GM12878 (cell line): Measurements from ENCODE around the gene PDZD2. TPM values are rescaled to one million over a fixed set of nuclear protein-coding genes. Genes with fewer than 3 reads are reported as not detected.

Source experiments
- ATAC-seq: fragments of 200-7000 bp; cut with Tn5 transposase; 3 replicates; pipeline ENCODE4 v1.9.1; 2020; ENCODE audit warnings: mild to moderate bottlenecking, moderate library complexity
- BruUV-seq: library from RNA; stranded (reverse); fragments of 400-500 nt; replicated peaks from 2 replicates; lab custom pipeline; 2021; lab: Mats Ljungman, UMichigan
- CTCF ChIA-PET: fragments of 300-600 bp; sonication (Branson Sonifier 250); formaldehyde crosslinking; extraction: SDS; loops from one replicate; lab custom pipeline; 2021; ENCODE audit warnings: inconsistent platforms; lab: Yijun Ruan, JAX
- POLR2A ChIA-PET: fragments of 350-600 bp; formaldehyde crosslinking; extraction: SDS; loops from one replicate; lab custom pipeline; 2021; ENCODE audit warnings: inconsistent platforms; lab: Charles Lee
- RAD21 ChIA-PET: fragments of 300-600 bp; sonication (Branson Sonifier 250); formaldehyde crosslinking; loops from one replicate; lab custom pipeline; 2023; ENCODE audit warnings: antibody characterized with exemption; ENCODE audit not compliant: unreplicated experiment; lab: Charles Lee
- SMC1A ChIA-PET: fragments of 300-600 bp; sonication (Branson Sonifier 250); formaldehyde crosslinking; loops from one replicate; lab custom pipeline; 2023; ENCODE audit not compliant: unreplicated experiment, uncharacterized antibody; lab: Charles Lee
- DNase-seq: peaks from one replicate; pipeline ENCODE4 v3.0.0-alpha.2; 2011; ENCODE audit warnings: low read depth, low spot score
- FAIRE-seq: peaks from 3 replicates; lab custom pipeline; 2011; peaks lifted over from hg19 to GRCh38; lab: Jason Lieb, UNC
- H2AFZ ChIP-seq: 2 replicates; pipeline ENCODE4 v1.6.0; 2011; ENCODE audit warnings: low read depth, low read length, control low read depth; ENCODE audit not compliant: control insufficient read depth
- H3K27ac ChIP-seq: 2 replicates; pipeline ENCODE4 v1.5.1; 2011; ENCODE audit warnings: control low read depth; ENCODE audit not compliant: control insufficient read depth, insufficient read depth
- H3K27me3 ChIP-seq, 2 experiments: replicated peaks in 1 of 2; 2 replicates each; pipeline versions ENCODE4 v1.6.0 to v1.6.1; 2011; ENCODE audit warnings: low read length in 1 of 2; ENCODE audit not compliant: control insufficient read depth in 2 of 2, insufficient read depth in 2 of 2
- H3K36me3 ChIP-seq, 2 experiments: 2 replicates each; pipeline ENCODE4 v1.5.1; 2011; ENCODE audit warnings: low read length in 1 of 2; ENCODE audit not compliant: control insufficient read depth in 2 of 2, insufficient read depth in 2 of 2
- H3K4me1 ChIP-seq: 2 replicates; pipeline ENCODE4 v1.6.1; 2011; ENCODE audit warnings: mild to moderate bottlenecking, low read length, moderate library complexity, mixed read lengths; ENCODE audit not compliant: control insufficient read depth, insufficient read depth
- H3K4me2 ChIP-seq: 2 replicates; pipeline ENCODE4 v1.6.0; 2011; ENCODE audit warnings: control low read depth; ENCODE audit not compliant: control insufficient read depth, insufficient read depth
- H3K4me3 ChIP-seq: fragments of 200-600 bp; sonication (generic); 2 replicates; pipeline ENCODE4 v1.5.1; 2016
- H3K79me2 ChIP-seq: 2 replicates; pipeline ENCODE4 v1.6.0; 2011; ENCODE audit warnings: low read length; ENCODE audit not compliant: control insufficient read depth, insufficient read depth
- H3K9ac ChIP-seq: 2 replicates; pipeline ENCODE4 v1.8.0; 2011; ENCODE audit warnings: low read length, control low read depth, mixed read lengths; ENCODE audit not compliant: control insufficient read depth, insufficient read depth
- H3K9me3 ChIP-seq: replicated peaks from 3 replicates; pipeline ENCODE4 v1.5.1; 2011; ENCODE audit warnings: mild to moderate bottlenecking, low read length; ENCODE audit not compliant: control insufficient read depth, insufficient read depth
- H4K20me1 ChIP-seq: 2 replicates; pipeline ENCODE4 v1.6.0; 2011; ENCODE audit not compliant: control insufficient read depth, insufficient read depth
- E2F8 ChIP-seq: fragments of 450-650 bp; IDR thresholded peaks from 2 replicates; pipeline ENCODE4 v1.6.1; 2018; ENCODE audit warnings: mild to moderate bottlenecking, low read depth, moderate library complexity; ENCODE audit not compliant: partially characterized antibody
- FOXK2 ChIP-seq: fragments of 450-650 bp; IDR thresholded peaks from 2 replicates; pipeline ENCODE4 v1.6.1; 2017; ENCODE audit warnings: mild to moderate bottlenecking, moderate library complexity
- GATAD2B ChIP-seq: fragments of 450-650 bp; conservative IDR thresholded peaks from 2 replicates; pipeline ENCODE4 v1.6.1; 2017; ENCODE audit warnings: low read depth, mild to moderate bottlenecking, moderate library complexity
- KDM1A ChIP-seq: fragments of 200-600 bp; sonication (generic); IDR thresholded peaks from 2 replicates; pipeline ENCODE4 v1.6.1; 2016; ENCODE audit warnings: borderline replicate concordance
- PAX8 ChIP-seq: fragments of 450-650 bp; IDR thresholded peaks from 2 replicates; pipeline ENCODE4 v1.6.1; 2017; ENCODE audit warnings: mild to moderate bottlenecking, moderate library complexity
- STAT3 ChIP-seq: IDR thresholded peaks from 2 replicates; pipeline ENCODE4 v1.6.1; 2011; ENCODE audit warnings: low read depth, low read length, improper control_type of control experiment
- ZNF24 ChIP-seq: fragments of 450-650 bp; IDR thresholded peaks from 2 replicates; pipeline ENCODE4 v1.6.1; 2017; ENCODE audit warnings: antibody characterized with exemption, mild to moderate bottlenecking
- WGBS: methylation state at CpG from one replicate; pipeline ENCODE4 v1.1.6; 2016; ENCODE audit warnings: low lambda C conversion rate; ENCODE audit not compliant: insufficient replicate concordance, insufficient coverage; ENCODE audit errors: missing lambda C conversion rate; 5-methylcytosine and 5-hydroxymethylcytosine counted together
- in situ Hi-C: fragments of 300-500 bp; cut with MboI; formaldehyde crosslinking; loops from 9 replicates; pipeline ENCODE4 v1.14.3; 2018; ENCODE audit warnings: mixed read lengths
- intact Hi-C: fragments of 100-400 bp; cut with micrococcal nuclease; formaldehyde crosslinking; loops from one replicate; pipeline ENCODE4 v1.14.2; 2022; ENCODE audit not compliant: unreplicated experiment
- polyA plus RNA-seq, 11 experiments: library from polyadenylated mRNA; depleted of rRNA in 4 of 11; unstranded in 6 of 11; stranded (reverse) in 5 of 11; fragments of >200 nt; fragmentation: Nextera tagmentation in 4 of 11; fragmentation: Illumina TruSeq in 1 of 11; extraction: Ambion mirVana in 4 of 11; extraction: Trizol in 1 of 11; gene quantifications; 1 replicate in 1 of 11; 2 replicates in 10 of 11; pipeline versions ENCODE4 v1.2.1 to v1.2.3, GENCODE V29; 2011 to 2016; ENCODE audit warnings: inconsistent platforms in 2 of 11, missing spikeins in 2 of 11, low read depth in 1 of 11
- total RNA-seq, 4 experiments: library from RNA; depleted of rRNA in 3 of 4; stranded (reverse); fragments of >200 nt in 3 of 4; fragmentation: Illumina TruSeq in 1 of 4; extraction: Trizol in 1 of 4; gene quantifications; 2 replicates each; pipeline versions ENCODE4 v1.2.1 to v1.2.3, GENCODE V29; 2013 to 2021

Gene PDZD2
- total and polyA plus RNA-seq, 10 of the 15 experiments (the other 5 are each of a cell fraction or from before 2014, with no cell fraction given) = 0.01 to 0.58 (median 0.29) TPM; not detected in 3

- H3K27me3 ChIP-seq = no peaks in the 10 kb centered on the region; a peak in 1 of 4 replicates
- ChIA-PET CTCF (no interaction called here), SMC1A (no interaction called here), RAD21 (no interaction called here), POLR2A (no interaction called here)
- no peaks in the 10 kb centered on the region for H3K9me3 ChIP-seq
- H4K20me1 ChIP-seq = no peaks in the 10 kb centered on the region
- H3K4me2 ChIP-seq = no peak overlapping the region
- no peak overlapping the region for H2AFZ ChIP-seq
- BruUV-seq = no TSS peak
- no peak for FAIRE-seq
- no peaks in the 10 kb centered on the region for H3K79me2 ChIP-seq
- WGBS = 8% methylated on average over 6 of the region's 6 CpGs
- H3K36me3 ChIP-seq = no peaks in the 10 kb centered on the region
- H3K4me1 ChIP-seq = no peaks in the 10 kb centered on the region
- intact Hi-C loops = no loop called here
- H3K9ac ChIP-seq = no peak overlapping the region
- H3K27ac ChIP-seq = no peak overlapping the region
- no peak for DNase-seq
- no peak for ATAC-seq
- no peak overlapping the region for H3K4me3 ChIP-seq
- TF ChIP-seq ZNF24 (no peak), PAX8 (no peak), STAT3 (no peak), FOXK2 (no peak), E2F8 (no peak), GATAD2B (no peak), KDM1A (no peak)
- in situ Hi-C loops = no loop called here
Measured at GRCh38 chr5:31678180-31678579, 39.2 kb downstream of the PDZD2 start.
